Neuronal stem cell (in vitro differentiated cells): ENCODE measurements around the gene POLDIP2.

ENCODE experiments used
- DNase-seq: peaks from one replicate; pipeline ENCODE4 v3.0.0-alpha.2; 2013; ENCODE audit warnings: low spot score
- H2AFZ ChIP-seq: one replicate; pipeline ENCODE4 v1.6.1; 2013; ENCODE audit warnings: mild to moderate bottlenecking, low read length, inconsistent platforms
- H2AK5ac ChIP-seq: 2 replicates; pipeline ENCODE4 v1.6.1; 2013; ENCODE audit warnings: low read depth, mild to moderate bottlenecking, inconsistent platforms, low read length, moderate library complexity, mixed read lengths
- H2BK120ac ChIP-seq: 2 replicates; pipeline ENCODE4 v1.6.1; 2013; ENCODE audit warnings: low read depth, mild to moderate bottlenecking, inconsistent platforms, low read length, moderate library complexity, mixed read lengths
- H2BK12ac ChIP-seq: one replicate; pipeline ENCODE4 v1.6.1; 2013; ENCODE audit warnings: low read length, inconsistent platforms
- H2BK15ac ChIP-seq: 2 replicates; pipeline ENCODE4 v1.6.1; 2013; ENCODE audit warnings: mild to moderate bottlenecking, low read length, inconsistent platforms, mixed read lengths
- H2BK5ac ChIP-seq: one replicate; pipeline ENCODE4 v1.6.1; 2013; ENCODE audit warnings: inconsistent platforms, mild to moderate bottlenecking, low read length, moderate library complexity
- H3K14ac ChIP-seq: one replicate; pipeline ENCODE4 v1.6.1; 2013; ENCODE audit warnings: low read length, inconsistent platforms
- H3K18ac ChIP-seq: 2 replicates; pipeline ENCODE4 v1.6.1; 2013; ENCODE audit warnings: low read length, inconsistent platforms
- H3K23ac ChIP-seq: 2 replicates; pipeline ENCODE4 v1.6.1; 2013; ENCODE audit warnings: low read depth, mild to moderate bottlenecking, mixed read lengths, low read length, inconsistent platforms; ENCODE audit not compliant: poor library complexity
- H3K27ac ChIP-seq: replicated peaks from 3 replicates; pipeline ENCODE4 v1.5.1; 2013; ENCODE audit warnings: low read length, inconsistent platforms
- H3K27me3 ChIP-seq, 3 experiments: 2 replicates each; pipeline ENCODE4 v1.6.1; 2013; ENCODE audit warnings: low read length in 3 of 3, mild to moderate bottlenecking in 2 of 3, inconsistent platforms in 1 of 3, low read depth in 1 of 3, mixed read lengths in 1 of 3, moderate library complexity in 1 of 3; ENCODE audit not compliant: control insufficient read depth in 3 of 3, insufficient read depth in 3 of 3
- H3K36me3 ChIP-seq, 2 donors: replicated peaks in 1 of 2; 2 replicates each; pipeline ENCODE4 v1.6.1; 2013; ENCODE audit warnings: low read length in 2 of 2; ENCODE audit not compliant: control insufficient read depth in 2 of 2, insufficient read depth in 2 of 2
- H3K4ac ChIP-seq: 2 replicates; pipeline ENCODE4 v1.6.1; 2013; ENCODE audit warnings: inconsistent platforms, mild to moderate bottlenecking, low read length, moderate library complexity
- H3K4me1 ChIP-seq, 2 donors: 1 replicate in 1 of 2; 2 replicates in 1 of 2; pipeline ENCODE4 v1.6.1; 2013; ENCODE audit warnings: low read length in 2 of 2, low read depth in 1 of 2; ENCODE audit not compliant: control insufficient read depth in 2 of 2, insufficient read depth in 1 of 2
- H3K4me2 ChIP-seq: one replicate; pipeline ENCODE4 v1.6.1; 2013; ENCODE audit warnings: mild to moderate bottlenecking, low read length, inconsistent platforms; ENCODE audit not compliant: insufficient read depth, poor library complexity, severe bottlenecking
- H3K4me3 ChIP-seq, 2 donors: 2 replicates each; pipeline ENCODE4 v1.5.1; 2013; ENCODE audit warnings: low read length in 2 of 2, mild to moderate bottlenecking in 2 of 2, inconsistent platforms in 1 of 2, moderate library complexity in 1 of 2
- H3K79me1 ChIP-seq: one replicate; pipeline ENCODE4 v1.6.1; 2013; ENCODE audit warnings: low read depth, mild to moderate bottlenecking, inconsistent platforms, low read length, moderate library complexity
- H3K9ac ChIP-seq: one replicate; pipeline ENCODE4 v1.6.1; 2013; ENCODE audit warnings: mild to moderate bottlenecking, low read depth, low read length, inconsistent platforms; ENCODE audit not compliant: poor library complexity
- H3K9me3 ChIP-seq, 2 donors: replicated peaks in 1 of 2; 2 replicates each; pipeline versions ENCODE3 to v1.6.1; 2013; ENCODE audit warnings: low read length in 2 of 2, mild to moderate bottlenecking in 2 of 2, inconsistent platforms in 1 of 2, low read depth in 1 of 2, mixed read lengths in 1 of 2, moderate library complexity in 1 of 2; ENCODE audit not compliant: control insufficient read depth in 2 of 2, insufficient read depth in 1 of 2
- H4K8ac ChIP-seq: one replicate; pipeline ENCODE4 v1.6.1; 2013; ENCODE audit warnings: low read depth, mild to moderate bottlenecking, inconsistent platforms, low read length, moderate library complexity
- H4K91ac ChIP-seq: one replicate; pipeline ENCODE4 v1.6.1; 2013; ENCODE audit warnings: low read length, low read depth, mild to moderate bottlenecking, inconsistent platforms; ENCODE audit not compliant: poor library complexity
- WGBS, 2 donors: extraction: QIAGEN DNeasy Blood & Tissue Kit; methylation state at CpG; one replicate each; pipeline ENCODE4 v1.1.7; 2013; ENCODE audit warnings: missing lambda C conversion rate in 2 of 2, mixed read lengths in 1 of 2; ENCODE audit not compliant: insufficient read length in 2 of 2, insufficient replicate concordance in 1 of 2; ENCODE audit errors: extremely low coverage in 2 of 2; 5-methylcytosine and 5-hydroxymethylcytosine counted together

Gene POLDIP2

DNA sequence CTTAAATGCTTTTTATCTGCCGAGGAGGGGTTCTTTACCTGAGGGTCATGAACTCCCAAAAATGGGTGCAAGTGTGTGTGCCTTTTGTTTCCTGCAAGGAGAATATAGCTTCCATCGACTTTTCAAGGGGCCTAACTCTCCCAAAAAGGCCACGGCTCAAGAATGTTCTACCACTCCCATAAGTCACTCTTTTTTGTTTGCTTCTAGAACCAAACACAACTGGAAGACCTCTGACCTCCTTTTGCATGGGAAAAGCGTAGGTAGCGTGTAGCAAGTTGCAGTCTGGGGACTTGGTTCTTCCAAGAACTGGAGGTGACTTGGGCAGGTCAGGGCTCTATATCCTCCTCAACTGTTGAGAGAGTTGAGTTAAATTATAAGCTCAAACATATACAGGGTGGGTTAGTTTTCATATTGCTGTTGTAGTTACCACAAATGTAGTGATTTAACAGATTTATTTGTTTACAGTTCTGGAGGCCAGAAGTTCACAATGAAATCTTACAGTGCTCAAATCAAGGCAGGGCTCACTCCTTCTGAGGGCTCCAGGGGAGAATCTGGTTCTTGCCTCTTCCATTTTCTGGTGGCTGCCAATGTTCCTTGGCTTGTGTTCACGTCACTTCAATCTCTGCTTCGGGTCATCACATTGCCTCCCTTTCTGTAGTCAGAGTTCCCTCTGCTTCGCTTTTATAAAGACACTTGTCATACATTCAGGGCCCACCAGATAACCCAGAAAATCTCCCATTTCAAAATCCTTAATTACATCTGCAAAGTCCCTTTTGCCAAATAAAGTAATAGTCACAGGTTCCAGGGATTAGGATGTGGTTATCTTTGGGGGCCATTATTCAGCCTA lies 36.9 kb downstream of the POLDIP2 start:
- Histone ChIP-seq H3K23ac (no peak overlapping the region), H3K4me2 (peak overlapping the region; percentile 56), H4K91ac (no peak overlapping the region), H3K14ac (no peak overlapping the region), H3K18ac (no peak overlapping the region), H3K4me3 (peak overlapping the region; percentile 58 to 96), H3K4me1 (peaks cover 17 to 28% of the 10 kb centered on the region in 2 donors), H3K36me3 (peaks cover 0 to 53% of the 10 kb centered on the region in 2 donors), H3K79me1 (peaks cover 2% of the 10 kb centered on the region), H3K4ac (no peak overlapping the region), H2AK5ac (no peak overlapping the region), H2BK15ac (no peak overlapping the region), H2BK120ac (no peak overlapping the region), H3K9me3 (peaks cover 0 to 10% of the 10 kb centered on the region in 2 donors), H2AFZ (no peak overlapping the region), H3K27ac (no peak overlapping the region), H3K27me3 (no peaks in the 10 kb centered on the region), H2BK12ac (no peak overlapping the region), H3K9ac (no peak overlapping the region), H2BK5ac (no peak overlapping the region), H4K8ac (no peak overlapping the region)
- no peak for DNase-seq
- no CpG with 5 or more reads among the region's 8 CpGs for WGBS, 2 donors

DNA sequence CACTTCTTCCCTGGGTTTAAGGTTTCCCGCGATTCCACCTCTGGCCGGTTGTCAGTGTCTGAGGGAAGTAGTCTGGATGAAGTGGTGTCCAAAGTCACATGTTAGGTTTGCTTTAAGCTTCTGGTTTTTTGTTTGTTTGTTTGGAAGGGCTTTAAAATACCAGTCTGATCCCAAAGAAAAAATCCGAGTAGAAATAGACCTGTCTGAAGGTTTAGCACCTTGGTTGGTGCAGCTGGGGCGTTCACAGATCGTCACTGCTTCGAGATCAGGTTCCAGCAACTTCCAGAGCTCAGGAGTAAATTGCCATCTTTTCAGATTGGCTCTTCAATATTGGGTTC lies 37.8 kb downstream of the POLDIP2 start:
- H3K23ac ChIP-seq: no peak overlapping the region
- H3K14ac ChIP-seq: no peak overlapping the region
- H4K91ac ChIP-seq: no peak overlapping the region
- peak overlapping the region; percentile 87 for H2AFZ ChIP-seq
- no peak overlapping the region for H3K18ac ChIP-seq
- H3K27ac ChIP-seq: peak overlapping the region; percentile 74
- H3K4me1 ChIP-seq: peaks cover 15 to 28% of the 10 kb centered on the region in 2 donors
- no peak for DNase-seq
- no CpG with 5 or more reads among the region's 7 CpGs for WGBS, 2 donors
- peaks cover 0 to 44% of the 10 kb centered on the region in 2 donors for H3K36me3 ChIP-seq
- H2BK12ac ChIP-seq: no peak overlapping the region
- H3K27me3 ChIP-seq: no peaks in the 10 kb centered on the region
- H3K4me2 ChIP-seq: peak overlapping the region; percentile 56
- peak overlapping the region; percentile 93 for H2BK5ac ChIP-seq
- H4K8ac ChIP-seq: no peak overlapping the region
- no peak overlapping the region for H2AK5ac ChIP-seq
- no peak overlapping the region for H3K4ac ChIP-seq
- H3K4me3 ChIP-seq: peak overlapping the region; percentile 58 to 96
- peaks cover 2% of the 10 kb centered on the region for H3K79me1 ChIP-seq
- H3K9ac ChIP-seq: peak overlapping the region; percentile 93
- no peak overlapping the region for H2BK120ac ChIP-seq
- no peak overlapping the region for H2BK15ac ChIP-seq
- H3K9me3 ChIP-seq: peaks cover 0 to 10% of the 10 kb centered on the region in 2 donors

DNA sequence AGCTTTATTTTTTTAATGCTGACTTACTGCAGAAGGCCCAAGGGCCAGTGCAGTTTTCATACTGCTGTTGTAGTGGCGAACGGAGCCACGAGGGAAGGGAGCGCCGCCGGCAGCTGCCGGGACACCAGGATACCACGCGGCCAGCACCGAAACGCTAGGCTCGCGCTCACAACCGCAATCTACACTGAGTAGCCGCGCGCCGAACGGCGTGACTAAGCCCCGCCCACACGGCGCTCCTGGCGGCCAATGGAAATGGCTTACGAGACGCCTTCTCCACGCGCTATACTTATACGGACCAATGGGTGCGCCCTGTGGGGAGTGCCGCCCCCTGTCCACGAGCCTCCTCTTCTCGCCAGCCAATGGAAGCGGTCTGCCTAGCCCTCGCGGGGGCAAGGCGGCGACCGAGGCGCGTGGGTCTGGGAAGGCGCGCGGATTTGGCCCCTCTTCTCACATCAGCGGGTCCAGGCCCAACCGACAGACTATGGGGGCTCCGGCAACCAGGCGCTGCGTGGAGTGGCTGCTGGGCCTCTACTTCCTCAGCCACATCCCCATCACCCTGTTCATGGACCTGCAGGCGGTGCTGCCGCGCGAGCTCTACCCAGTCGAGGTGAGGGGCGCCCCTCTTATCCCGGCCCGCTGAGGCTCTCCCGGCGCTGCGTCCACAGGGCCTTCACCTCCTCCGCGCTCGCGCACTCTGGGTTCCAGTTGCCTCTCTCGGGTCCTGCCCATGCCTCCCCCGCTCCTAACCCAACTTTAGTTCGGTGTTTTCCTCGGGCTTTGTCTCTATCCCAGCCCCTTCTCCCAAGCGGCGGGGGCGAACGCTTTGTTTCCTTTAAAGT lies 38.3 kb downstream of the POLDIP2 start, which contains the start of gene TMEM97:
Gene TMEM97 (plus strand): TSS at position 442 of the 839 bp plus-strand sequence. CDS start 40 bp downstream, at position 482.
- Histone ChIP-seq H2BK12ac (peak within 1 kb of the TSS; percentile 69), H2BK120ac (no peak within 1 kb of the TSS), H3K14ac (peak within 1 kb of the TSS; percentile 83), H3K4me3 (peak within 1 kb of the TSS; percentile 58 to 96), H4K8ac (peak within 1 kb of the TSS; percentile 70), H4K91ac (peak within 1 kb of the TSS; percentile 77), H2BK5ac (peak within 1 kb of the TSS; percentile 93), H3K4me2 (peak within 1 kb of the TSS; percentile 68), H2AFZ (peak within 1 kb of the TSS; percentile 87), H3K27ac (peak within 1 kb of the TSS; percentile 74), H3K4me1 (peaks cover 15 to 27% of the 10 kb centered on the region in 2 donors), H3K27me3 (no peaks in the 10 kb centered on the region), H3K9ac (peak within 1 kb of the TSS; percentile 96), H3K18ac (peak within 1 kb of the TSS; percentile 96), H3K23ac (peak within 1 kb of the TSS; percentile 80), H2AK5ac (peak within 1 kb of the TSS; percentile 86), H3K9me3 (peaks cover 0 to 10% of the 10 kb centered on the region in 2 donors), H3K36me3 (peaks cover 0 to 38% of the 10 kb centered on the region in 2 donors), H3K79me1 (peaks cover 2% of the 10 kb centered on the region), H3K4ac (peak within 1 kb of the TSS; percentile 67), H2BK15ac (peak within 1 kb of the TSS; percentile 86)
- DNase-seq: peak; percentile 93
- no CpG with 5 or more reads among the region's 72 CpGs for WGBS, 2 donors
